Skeletal muscle tissue (tissue), 4 donors: ENCODE results near the gene TRAF5. TPM values are rescaled to one million over a fixed set of nuclear protein-coding genes. Genes with fewer than 3 reads are reported as not detected.

Experiments
- H3K27ac ChIP-seq: one replicate; pipeline ENCODE4 v1.7.0; 2013; ENCODE audit warnings: mild to moderate bottlenecking, low read depth, low read length, inconsistent platforms
- H3K27me3 ChIP-seq, 3 donors: one replicate each; pipeline ENCODE4 v1.7.0; 2013; ENCODE audit warnings: low read length in 3 of 3; ENCODE audit not compliant: control insufficient read depth in 3 of 3, insufficient read depth in 3 of 3
- H3K36me3 ChIP-seq, 3 donors: one replicate each; pipeline ENCODE4 v1.7.0; 2013; ENCODE audit warnings: low read length in 3 of 3; ENCODE audit not compliant: control insufficient read depth in 3 of 3, insufficient read depth in 3 of 3
- H3K4me1 ChIP-seq, 3 donors: one replicate each; pipeline ENCODE4 v1.7.0; 2013; ENCODE audit warnings: low read length in 3 of 3, mild to moderate bottlenecking in 3 of 3; ENCODE audit not compliant: control insufficient read depth in 3 of 3, insufficient read depth in 3 of 3
- H3K4me3 ChIP-seq, 3 donors: one replicate each; pipeline ENCODE4 v1.7.0; 2013; ENCODE audit warnings: low read length in 3 of 3
- H3K9ac ChIP-seq, 3 donors: one replicate each; pipeline ENCODE4 v1.7.0; 2013; ENCODE audit warnings: low read length in 3 of 3, mild to moderate bottlenecking in 3 of 3, moderate library complexity in 2 of 3, low read depth in 1 of 3
- H3K9me3 ChIP-seq, 3 donors: one replicate each; pipeline ENCODE4 v1.7.0; 2013; ENCODE audit warnings: low read length in 3 of 3; ENCODE audit not compliant: control insufficient read depth in 3 of 3
- total RNA-seq: library from RNA; depleted of rRNA; stranded (reverse); fragments of >200 nt; gene quantifications from one replicate; pipeline ENCODE4 v1.2.3, GENCODE V29; 2014
- donor health status: Osteomylitis.

The TRAF5 gene
- total RNA-seq, result 13.0 TPM

- Histone ChIP-seq H3K27ac (peak within 1 kb of the TSS; percentile 57), H3K4me1 (peaks cover 7 to 30% (median 24%) of the 10 kb centered on the region in 3 donors), H3K27me3 (peaks cover 0 to 5% (median 4%) of the 10 kb centered on the region in 3 donors), H3K4me3 (peak within 1 kb of the TSS; percentile 70 to 82 (median 78)), H3K9me3 (no peaks in the 10 kb centered on the region), H3K9ac (peak within 1 kb of the TSS; percentile 50 to 76 (median 63)), H3K36me3 (peaks cover 0 to 3% (median 0%) of the 10 kb centered on the region in 3 donors)
Observed at GRCh38 chr1:211326528-211327345, at the start of gene TRAF5. TRAF5 (plus strand) TSS chr1:211326833; CDS start chr1:211353240, 26,407 bp downstream.

- Histone ChIP-seq H3K4me3 (no peak overlapping the region), H3K4me1 (peaks cover 0 to 5% (median 0%) of the 10 kb centered on the region in 3 donors), H3K36me3 (peaks cover 12 to 37% (median 34%) of the 10 kb centered on the region in 3 donors), H3K27me3 (no peaks in the 10 kb centered on the region), H3K9ac (no peak overlapping the region), H3K9me3 (no peaks in the 10 kb centered on the region), H3K27ac (no peak overlapping the region)
Observed at GRCh38 chr1:211279340-211279739, 47.3 kb upstream of the TRAF5 start.

GRCh38 chr1:211280910-211281309 lies 45.7 kb upstream of the TRAF5 start:
- Histone ChIP-seq H3K27ac (no peak overlapping the region), H3K9me3 (no peaks in the 10 kb centered on the region), H3K27me3 (no peaks in the 10 kb centered on the region), H3K9ac (no peak overlapping the region), H3K4me3 (no peak overlapping the region), H3K4me1 (peaks cover 0 to 5% (median 0%) of the 10 kb centered on the region in 3 donors), H3K36me3 (peaks cover 12 to 39% (median 27%) of the 10 kb centered on the region in 3 donors)

- peaks cover 0 to 5% (median 0%) of the 10 kb centered on the region in 3 donors for H3K4me1 ChIP-seq
- peak overlapping the region; percentile 21 for H3K27ac ChIP-seq
Observed at GRCh38 chr1:211281320-211282022, 45.2 kb upstream of the TRAF5 start.

GRCh38 chr1:211282023-211282373 lies 44.6 kb upstream of the TRAF5 start:
- no peaks in the 10 kb centered on the region for H3K27me3 ChIP-seq
- no peak overlapping the region for H3K4me3 ChIP-seq
- peaks cover 1 to 9% (median 3%) of the 10 kb centered on the region in 3 donors for H3K4me1 ChIP-seq
- H3K9ac ChIP-seq, result no peak overlapping the region
- H3K27ac ChIP-seq, result no peak overlapping the region
- H3K36me3 ChIP-seq, result peaks cover 12 to 35% (median 24%) of the 10 kb centered on the region in 3 donors
- no peaks in the 10 kb centered on the region for H3K9me3 ChIP-seq

More at GRCh38 chr1:211281320-211282022, 45.2 kb upstream of the TRAF5 start:
- no peak overlapping the region for H3K4me3 ChIP-seq
- no peak overlapping the region for H3K9ac ChIP-seq
- H3K36me3 ChIP-seq, result peaks cover 12 to 35% (median 24%) of the 10 kb centered on the region in 3 donors
- H3K9me3 ChIP-seq, result no peaks in the 10 kb centered on the region
- no peaks in the 10 kb centered on the region for H3K27me3 ChIP-seq

- H3K27me3 ChIP-seq, result no peaks in the 10 kb centered on the region
- peaks cover 4 to 13% (median 6%) of the 10 kb centered on the region in 3 donors for H3K4me1 ChIP-seq
- peaks cover 21 to 34% (median 33%) of the 10 kb centered on the region in 3 donors for H3K36me3 ChIP-seq
- H3K9ac ChIP-seq, result no peak overlapping the region
- H3K9me3 ChIP-seq, result no peaks in the 10 kb centered on the region
- no peak overlapping the region for H3K27ac ChIP-seq
- H3K4me3 ChIP-seq, result no peak overlapping the region
Observed at GRCh38 chr1:211285196-211285595, 41.4 kb upstream of the TRAF5 start.

GRCh38 chr1:211287218-211287617 lies 39.4 kb upstream of the TRAF5 start:
- no peak overlapping the region for H3K4me3 ChIP-seq
- peaks cover 34 to 45% (median 37%) of the 10 kb centered on the region in 3 donors for H3K36me3 ChIP-seq
- no peak overlapping the region for H3K9ac ChIP-seq
- H3K27me3 ChIP-seq, result no peaks in the 10 kb centered on the region
- no peaks in the 10 kb centered on the region for H3K9me3 ChIP-seq
- peak overlapping the region; percentile 23 for H3K27ac ChIP-seq
- H3K4me1 ChIP-seq, result peaks cover 4 to 8% (median 6%) of the 10 kb centered on the region in 3 donors

GRCh38 chr1:211292411-211292810 lies 34.2 kb upstream of the TRAF5 start:
- Histone ChIP-seq H3K36me3 (peaks cover 31 to 55% (median 48%) of the 10 kb centered on the region in 3 donors), H3K27ac (no peak overlapping the region), H3K4me1 (peaks cover 0 to under 1% (median under 1%) of the 10 kb centered on the region in 3 donors), H3K4me3 (no peak overlapping the region), H3K9me3 (no peaks in the 10 kb centered on the region), H3K27me3 (no peaks in the 10 kb centered on the region), H3K9ac (no peak overlapping the region)

- H3K27ac ChIP-seq, result no peak overlapping the region
- no peaks in the 10 kb centered on the region for H3K9me3 ChIP-seq
- no peak overlapping the region for H3K9ac ChIP-seq
- no peaks in the 10 kb centered on the region for H3K4me1 ChIP-seq
- no peaks in the 10 kb centered on the region for H3K27me3 ChIP-seq
- peaks cover 15 to 51% (median 42%) of the 10 kb centered on the region in 3 donors for H3K36me3 ChIP-seq
- no peak overlapping the region for H3K4me3 ChIP-seq
Observed at GRCh38 chr1:211296396-211296795, 30.2 kb upstream of the TRAF5 start.

GRCh38 chr1:211305044-211305443 lies 21.6 kb upstream of the TRAF5 start:
- peaks cover 6 to 34% (median 24%) of the 10 kb centered on the region in 3 donors for H3K36me3 ChIP-seq
- H3K9me3 ChIP-seq, result no peaks in the 10 kb centered on the region
- H3K27ac ChIP-seq, result no peak overlapping the region
- H3K9ac ChIP-seq, result no peak overlapping the region
- peaks cover 0 to 3% (median 0%) of the 10 kb centered on the region in 3 donors for H3K4me1 ChIP-seq
- H3K27me3 ChIP-seq, result no peaks in the 10 kb centered on the region
- no peak overlapping the region for H3K4me3 ChIP-seq
